HG03439 (cell line): Measurements from ENCODE around the gene GALNT18.

ENCODE experiments used
- ATAC-seq: cut with Tn5 transposase; IDR thresholded peaks from one replicate; pipeline ENCODE4 v1.9.1; 2021; ENCODE audit warnings: mild to moderate bottlenecking, moderate library complexity; ENCODE audit not compliant: unreplicated experiment

GALNT18 gene

DNA sequence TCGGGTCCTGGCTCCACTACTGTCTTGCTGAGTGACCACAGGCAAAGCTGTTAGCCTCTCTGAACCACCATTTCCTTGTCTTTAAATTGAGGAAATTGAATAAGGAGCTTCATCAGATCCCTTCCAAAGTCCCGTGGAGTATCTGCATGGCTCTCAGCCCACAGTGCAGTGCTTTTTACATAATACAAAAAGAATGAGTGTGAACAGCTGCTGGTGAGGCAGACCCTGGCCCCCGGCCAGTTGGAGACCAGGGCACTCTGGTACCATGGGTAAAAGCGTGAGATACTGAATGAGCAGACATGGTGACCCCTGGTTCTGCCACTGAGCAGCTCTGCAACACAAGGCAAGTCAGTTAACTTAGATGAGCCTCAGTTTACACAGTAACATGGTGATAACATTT is 86.8 kb downstream of the GALNT18 start:
- no peak for ATAC-seq

GRCh38 chr11:11533751-11534150 is 88.1 kb downstream of the GALNT18 start:
- ATAC-seq: no peak

GRCh38 chr11:11533057-11533456 is 88.7 kb downstream of the GALNT18 start:
- ATAC-seq: no peak

DNA sequence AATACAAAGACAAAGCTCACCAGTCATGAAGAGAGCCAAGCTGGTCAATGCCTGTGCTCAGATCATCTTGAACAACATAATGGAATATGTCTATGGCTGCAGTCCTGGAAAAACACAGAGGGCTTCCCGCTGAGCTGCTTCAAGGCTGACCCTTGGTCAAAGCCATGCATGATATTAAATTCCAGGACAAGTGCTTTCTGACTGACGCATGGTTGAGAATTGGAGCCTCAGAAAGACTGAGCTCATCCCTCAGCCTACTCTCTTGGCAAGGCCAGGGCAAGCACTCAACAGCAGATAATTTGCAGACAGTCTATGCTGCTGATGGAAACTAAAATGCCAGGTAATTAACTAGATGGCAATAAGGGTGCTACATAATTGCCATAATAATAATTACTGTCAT is 89.2 kb downstream of the GALNT18 start:
- ATAC-seq: no peak

- no peak for ATAC-seq
These were observed 90.5 kb downstream of the GALNT18 start for GRCh38 chr11:11531131-11531908.

GRCh38 chr11:11528986-11529385 is 92.8 kb downstream of the GALNT18 start:
- no peak for ATAC-seq

DNA sequence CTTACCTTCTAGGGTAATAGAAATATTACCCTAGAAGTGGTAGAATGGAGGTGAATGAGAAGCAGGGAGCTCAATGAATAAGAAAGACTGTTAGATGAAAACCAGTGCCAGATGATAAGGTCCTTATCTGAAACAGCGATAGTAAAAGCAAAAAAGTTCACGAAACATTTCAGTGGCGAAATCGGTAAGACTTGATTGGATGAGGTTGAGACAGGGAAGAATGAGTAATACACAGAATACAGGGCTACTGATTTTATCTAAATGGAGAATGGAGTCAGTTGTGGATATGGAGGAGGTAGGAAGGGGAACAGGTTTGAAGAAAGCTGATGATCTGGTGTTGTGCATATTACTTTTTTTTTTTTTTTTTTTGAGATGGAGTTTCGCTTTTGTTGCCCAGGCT is 96.5 kb downstream of the GALNT18 start:
- no peak for ATAC-seq

DNA sequence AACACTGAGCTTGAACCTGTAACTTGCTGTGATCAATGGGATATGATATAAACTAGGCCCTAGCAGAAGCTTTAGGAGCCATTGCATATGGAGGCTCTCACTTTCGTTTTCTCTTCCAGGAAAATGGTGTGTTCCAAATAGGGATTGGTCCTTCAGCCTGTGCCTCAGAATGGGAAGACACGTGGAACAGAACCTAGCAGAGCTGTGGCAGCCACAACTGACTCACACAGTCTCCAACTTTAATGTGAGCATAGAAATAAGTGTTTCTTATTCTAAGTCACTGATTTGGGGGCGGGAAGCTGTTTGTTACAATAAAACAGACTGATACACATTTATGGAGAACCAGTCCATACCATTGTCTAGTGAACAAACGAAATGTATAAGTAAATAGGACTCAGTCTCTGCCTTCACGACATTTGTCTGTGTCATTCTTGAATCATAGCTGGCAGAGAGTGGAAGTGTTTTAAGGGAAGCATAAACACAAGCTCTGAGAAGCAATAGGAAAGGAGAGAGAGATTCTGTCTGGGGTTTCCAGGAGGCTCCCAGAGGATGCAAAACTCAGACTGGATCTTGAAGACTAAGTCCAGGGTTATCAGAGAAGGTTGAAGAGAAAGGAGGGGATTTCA is 97.3 kb downstream of the GALNT18 start:
- ATAC-seq: no peak

GRCh38 chr11:11522591-11522990 is 99.2 kb downstream of the GALNT18 start:
- ATAC-seq: no peak

- ATAC-seq: no peak
These were observed 100.4 kb downstream of the GALNT18 start for GRCh38 chr11:11521306-11522002.

GRCh38 chr11:11520231-11521015 is 101.4 kb downstream of the GALNT18 start:
- ATAC-seq: no peak

- ATAC-seq: no peak
These were observed 102.6 kb downstream of the GALNT18 start for GRCh38 chr11:11519184-11519583.

DNA sequence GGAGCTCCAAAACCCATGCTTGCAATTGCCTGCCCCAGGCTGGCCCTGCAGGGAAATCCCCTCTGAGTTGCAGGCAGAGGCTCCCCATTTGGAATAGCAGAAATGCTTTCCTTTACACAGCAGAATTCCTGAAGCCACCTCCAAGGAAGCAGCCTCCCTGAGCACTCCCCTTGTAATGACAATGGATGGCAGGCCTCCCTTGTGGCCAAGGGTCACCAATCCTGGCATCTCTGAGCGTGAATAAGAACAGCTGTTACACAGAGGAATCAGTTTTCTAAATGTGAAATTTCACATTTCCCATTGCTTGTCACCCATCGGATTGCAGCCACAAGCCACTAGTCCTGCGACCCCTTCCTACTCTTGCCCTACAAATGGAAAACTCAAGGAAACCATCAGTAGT is 107.6 kb downstream of the GALNT18 start:
- ATAC-seq: no peak

- ATAC-seq: no peak
These were observed 108.4 kb downstream of the GALNT18 start for GRCh38 chr11:11513422-11513821.

DNA sequence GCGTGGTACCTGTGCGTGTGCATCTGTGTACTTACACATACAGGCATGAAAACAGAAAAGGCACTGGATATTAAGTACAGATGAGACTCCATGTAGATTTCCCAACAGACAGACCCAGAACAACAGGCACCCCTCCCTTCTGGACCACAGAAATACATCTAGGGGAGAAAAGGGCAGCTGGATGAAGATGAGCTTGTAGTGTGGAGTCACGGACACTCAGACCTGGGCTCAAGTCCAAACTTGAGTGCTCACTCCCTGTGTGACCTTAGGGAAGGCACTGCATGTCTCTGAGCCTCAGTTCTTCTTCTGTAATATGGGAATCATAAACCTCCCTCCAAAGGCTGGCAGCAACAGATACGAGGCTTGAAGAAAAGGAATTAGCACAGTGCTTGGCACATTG is 108.9 kb downstream of the GALNT18 start:
- ATAC-seq: no peak

DNA sequence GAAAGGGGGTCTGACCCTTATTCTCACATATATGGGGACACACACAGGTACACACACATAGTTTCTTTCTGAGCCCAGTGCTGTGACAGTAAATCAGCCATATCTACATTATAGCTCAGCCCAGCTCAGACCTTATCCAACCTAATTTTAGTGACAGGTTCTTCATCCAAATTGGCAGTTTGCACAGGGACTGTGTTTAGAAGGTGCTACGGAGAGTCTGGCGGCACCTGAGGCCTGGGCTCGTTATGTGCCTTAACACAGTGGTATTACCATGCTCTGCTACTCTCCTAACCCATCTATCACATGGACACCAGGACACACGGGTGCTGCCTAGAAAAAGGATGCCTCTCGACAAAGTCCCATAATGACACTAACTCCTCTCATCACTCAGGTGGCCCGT is 109.3 kb downstream of the GALNT18 start:
- no peak for ATAC-seq

DNA sequence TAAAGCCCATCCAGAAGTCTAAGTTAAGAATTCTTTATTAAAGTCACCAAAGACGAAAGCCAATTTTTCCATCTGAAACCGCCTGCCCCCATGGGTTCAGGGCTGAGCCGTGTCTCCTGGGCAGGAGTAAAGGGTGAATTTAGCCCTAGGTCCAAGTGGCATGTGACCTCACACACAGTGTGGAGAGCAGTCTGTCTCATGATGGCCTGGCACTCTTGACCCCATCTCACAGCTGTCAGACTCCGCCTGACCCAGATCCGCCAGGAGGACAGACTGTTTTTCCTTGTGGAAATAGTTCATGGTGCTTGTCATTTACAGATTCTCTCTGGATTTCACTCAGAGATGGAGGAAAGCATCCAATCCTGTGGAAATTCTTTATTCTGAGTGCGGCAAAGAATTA is 109.7 kb downstream of the GALNT18 start:
- no peak for ATAC-seq

- ATAC-seq: no peak
These were observed 110.9 kb downstream of the GALNT18 start for GRCh38 chr11:11510939-11511338.

DNA sequence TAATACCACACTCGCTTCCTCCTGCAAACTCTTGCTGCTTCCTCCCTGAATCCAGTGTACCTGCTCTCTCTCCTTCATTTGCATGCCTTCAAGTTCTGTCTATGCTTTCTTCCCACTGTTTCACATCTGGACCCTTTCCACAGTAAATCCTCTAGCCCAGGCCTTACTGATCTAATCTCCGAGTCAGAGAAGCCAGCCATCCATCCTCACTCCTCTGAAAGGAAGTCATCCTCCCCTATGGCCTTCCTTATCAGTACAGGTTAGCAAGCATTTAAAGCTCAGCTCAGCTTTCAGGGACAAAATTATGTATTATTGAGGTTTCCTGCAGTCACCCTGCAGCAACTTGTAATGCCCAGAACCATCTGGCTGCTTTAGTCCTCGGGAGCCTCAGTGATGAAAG is 116.1 kb downstream of the GALNT18 start:
- ATAC-seq: no peak

GRCh38 chr11:11505190-11505589 is 116.6 kb downstream of the GALNT18 start:
- ATAC-seq: no peak

DNA sequence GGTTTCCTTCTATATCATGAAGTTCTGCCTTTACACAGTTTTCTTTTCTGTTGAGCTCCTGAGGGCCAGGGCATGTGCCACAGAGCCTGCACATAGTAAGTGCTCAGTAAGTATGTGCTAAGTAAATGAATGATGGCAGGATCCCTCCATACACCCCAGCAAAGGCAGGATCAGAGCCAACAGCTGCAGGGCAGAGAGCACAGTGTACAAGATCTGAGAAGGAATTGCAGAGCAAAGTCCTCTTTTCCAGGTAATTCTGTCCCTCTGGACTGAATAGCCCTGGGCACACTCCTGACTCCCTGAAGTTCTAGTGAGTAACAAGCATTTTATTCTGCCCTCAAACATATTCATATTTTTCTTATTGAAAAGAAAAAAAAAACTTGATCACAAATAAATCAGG is 117.7 kb downstream of the GALNT18 start:
- ATAC-seq: no peak
